IPS-18a (cell line): ENCODE measurements around the gene ROPN1L.

Source experiments
- H3K27ac ChIP-seq: one replicate; pipeline ENCODE4 v1.5.1; 2013; ENCODE audit warnings: low read length
- H3K27me3 ChIP-seq: one replicate; pipeline ENCODE4 v1.6.1; 2013; ENCODE audit warnings: mild to moderate bottlenecking, low read length; ENCODE audit not compliant: control insufficient read depth, insufficient read depth
- H3K36me3 ChIP-seq: one replicate; pipeline ENCODE4 v1.6.1; 2013; ENCODE audit warnings: low read depth, low read length; ENCODE audit not compliant: control insufficient read depth
- H3K4me1 ChIP-seq: one replicate; pipeline ENCODE4 v1.6.1; 2013; ENCODE audit warnings: low read depth, low read length; ENCODE audit not compliant: control insufficient read depth
- H3K4me3 ChIP-seq: one replicate; pipeline ENCODE4 v1.5.1; 2013; ENCODE audit warnings: low read length
- H3K9ac ChIP-seq: one replicate; pipeline ENCODE4 v1.6.1; 2013; ENCODE audit warnings: mild to moderate bottlenecking, low read length, moderate library complexity
- H3K9me3 ChIP-seq: one replicate; pipeline ENCODE4 v1.6.1; 2013; ENCODE audit warnings: low read depth, low read length; ENCODE audit not compliant: control insufficient read depth

Gene ROPN1L

DNA sequence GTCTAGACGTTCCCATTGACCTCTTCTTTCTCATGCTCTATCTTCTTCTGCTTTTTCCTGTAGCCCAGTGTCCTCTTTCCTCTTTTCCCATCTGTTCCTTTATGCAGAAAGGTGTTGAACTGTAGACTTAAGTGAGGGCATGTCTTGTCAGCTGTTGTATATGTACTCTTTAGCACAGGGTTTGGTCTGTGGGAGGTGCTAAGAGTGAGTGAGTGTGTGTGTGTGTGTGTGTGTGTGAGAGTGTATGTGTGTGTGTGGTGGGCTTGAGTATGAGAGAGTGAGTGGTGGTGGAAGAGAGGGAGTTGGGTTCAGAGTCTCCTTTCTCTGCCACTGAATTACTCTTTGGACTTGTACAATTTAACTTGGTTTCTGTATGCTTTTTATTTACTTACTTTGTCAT, 10.3 kb upstream of the ROPN1L start:
- H3K4me3 ChIP-seq = no peak overlapping the region
- H3K27me3 ChIP-seq = no peaks in the 10 kb centered on the region
- H3K36me3 ChIP-seq = peaks cover 50% of the 10 kb centered on the region
- H3K9me3 ChIP-seq = no peaks in the 10 kb centered on the region
- H3K9ac ChIP-seq = no peak overlapping the region
- H3K4me1 ChIP-seq = no peaks in the 10 kb centered on the region
- H3K27ac ChIP-seq = no peak overlapping the region

DNA sequence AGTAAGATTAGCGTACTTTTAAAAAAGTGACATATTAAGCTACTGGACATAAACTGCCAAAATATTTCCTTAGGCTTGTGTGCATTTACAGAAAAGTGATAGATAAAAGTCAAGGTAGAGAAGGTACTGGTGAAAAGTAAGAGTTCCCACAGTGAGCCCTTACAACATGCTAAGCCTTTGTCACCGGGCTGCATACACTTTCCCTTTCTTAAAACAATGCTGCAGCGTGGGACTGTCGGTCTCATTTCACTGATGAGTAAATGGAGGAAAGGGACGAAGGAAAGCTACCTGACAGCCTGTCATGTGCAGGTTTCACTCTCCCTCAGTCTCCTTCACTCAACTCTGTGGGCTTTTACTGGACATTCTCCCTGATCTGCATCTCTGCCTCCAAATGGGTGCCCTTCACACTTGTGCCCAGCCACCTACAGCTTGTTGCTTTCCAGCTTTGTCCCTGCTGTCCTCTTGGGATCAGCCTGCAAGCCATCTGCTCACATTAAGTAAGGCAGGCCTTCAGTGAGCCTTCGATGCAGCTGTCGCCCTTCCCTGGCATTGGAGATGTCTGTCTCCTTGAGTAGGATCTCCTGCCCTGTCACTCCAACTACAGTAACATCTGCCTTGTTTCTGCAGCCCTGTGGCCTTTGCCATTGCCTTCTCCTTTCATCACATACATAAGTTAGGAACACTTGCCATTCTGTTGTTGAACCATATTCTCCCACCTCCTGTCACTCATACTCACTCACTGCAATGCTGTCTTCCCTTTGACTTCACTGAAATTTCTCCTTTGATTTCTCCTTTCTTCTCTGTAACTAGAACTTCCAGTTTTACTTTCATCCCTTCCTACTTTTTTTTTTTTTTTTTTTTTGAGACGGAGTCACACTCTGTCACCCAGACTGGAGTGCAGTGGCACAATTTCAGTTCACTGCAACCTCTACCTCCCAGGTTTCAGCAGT, 9.3 kb upstream of the ROPN1L start:
- Histone ChIP-seq H3K27ac (no peak overlapping the region), H3K4me3 (no peak overlapping the region), H3K9me3 (no peaks in the 10 kb centered on the region), H3K4me1 (no peaks in the 10 kb centered on the region), H3K9ac (no peak overlapping the region), H3K36me3 (peaks cover 45% of the 10 kb centered on the region), H3K27me3 (no peaks in the 10 kb centered on the region)

GRCh38 chr5:10434392-10434791, 7.3 kb upstream of the ROPN1L start:
- Histone ChIP-seq H3K9me3 (no peaks in the 10 kb centered on the region), H3K27me3 (no peaks in the 10 kb centered on the region), H3K36me3 (peaks cover 43% of the 10 kb centered on the region), H3K4me1 (no peaks in the 10 kb centered on the region), H3K27ac (no peak overlapping the region), H3K9ac (no peak overlapping the region), H3K4me3 (no peak overlapping the region)

GRCh38 chr5:10438301-10438700, 3.4 kb upstream of the ROPN1L start:
- Histone ChIP-seq H3K36me3 (peaks cover 13% of the 10 kb centered on the region), H3K9me3 (no peaks in the 10 kb centered on the region), H3K27me3 (peaks cover 29% of the 10 kb centered on the region), H3K4me1 (peaks cover 5% of the 10 kb centered on the region), H3K27ac (no peak overlapping the region), H3K9ac (no peak overlapping the region), H3K4me3 (no peak overlapping the region)

GRCh38 chr5:10439692-10440091, 2.0 kb upstream of the ROPN1L start:
- peaks cover 5% of the 10 kb centered on the region for H3K4me1 ChIP-seq
- no peak overlapping the region for H3K9ac ChIP-seq
- H3K27me3 ChIP-seq = peaks cover 36% of the 10 kb centered on the region
- no peaks in the 10 kb centered on the region for H3K9me3 ChIP-seq
- H3K36me3 ChIP-seq = peaks cover 4% of the 10 kb centered on the region
- H3K27ac ChIP-seq = no peak overlapping the region
- no peak overlapping the region for H3K4me3 ChIP-seq

GRCh38 chr5:10440367-10440990, 1.2 kb upstream of the ROPN1L start:
- H3K4me1 ChIP-seq = peaks cover 5% of the 10 kb centered on the region
- H3K4me3 ChIP-seq = peak overlapping the region; percentile 83
- H3K36me3 ChIP-seq = peaks cover 4% of the 10 kb centered on the region

GRCh38 chr5:10441992-10442435, 335 bp downstream of the ROPN1L start:
- Histone ChIP-seq H3K9ac (no peak overlapping the region), H3K4me3 (peak overlapping the region; percentile 83), H3K27me3 (peaks cover 36% of the 10 kb centered on the region), H3K4me1 (peaks cover 5% of the 10 kb centered on the region), H3K36me3 (peaks cover under 1% of the 10 kb centered on the region), H3K27ac (no peak overlapping the region), H3K9me3 (no peaks in the 10 kb centered on the region)

More at GRCh38 chr5:10440367-10440990, 1.2 kb upstream of the ROPN1L start:
- Histone ChIP-seq H3K27ac (no peak overlapping the region), H3K9ac (no peak overlapping the region), H3K9me3 (no peaks in the 10 kb centered on the region), H3K27me3 (peaks cover 36% of the 10 kb centered on the region)

- H3K27me3 ChIP-seq = peaks cover 36% of the 10 kb centered on the region
- H3K4me3 ChIP-seq = peak overlapping the region; percentile 83
- no peak overlapping the region for H3K27ac ChIP-seq
- H3K4me1 ChIP-seq = peaks cover 5% of the 10 kb centered on the region
- no peaks in the 10 kb centered on the region for H3K9me3 ChIP-seq
- no peaks in the 10 kb centered on the region for H3K36me3 ChIP-seq
- H3K9ac ChIP-seq = no peak overlapping the region
These were observed 897 bp downstream of the ROPN1L start for GRCh38 chr5:10442576-10442975.

- H3K9ac ChIP-seq = no peak overlapping the region
- H3K27ac ChIP-seq = no peak overlapping the region
- H3K36me3 ChIP-seq = no peaks in the 10 kb centered on the region
- no peaks in the 10 kb centered on the region for H3K9me3 ChIP-seq
- no peak overlapping the region for H3K4me3 ChIP-seq
- H3K4me1 ChIP-seq = peaks cover 5% of the 10 kb centered on the region
- peaks cover 31% of the 10 kb centered on the region for H3K27me3 ChIP-seq
These were observed 3.7 kb downstream of the ROPN1L start for GRCh38 chr5:10445352-10445751.

GRCh38 chr5:10446490-10446889, 4.8 kb downstream of the ROPN1L start:
- Histone ChIP-seq H3K27ac (no peak overlapping the region), H3K4me3 (no peak overlapping the region), H3K27me3 (peaks cover 20% of the 10 kb centered on the region), H3K4me1 (no peaks in the 10 kb centered on the region), H3K9ac (no peak overlapping the region), H3K36me3 (no peaks in the 10 kb centered on the region), H3K9me3 (no peaks in the 10 kb centered on the region)

GRCh38 chr5:10447041-10447440, 5.4 kb downstream of the ROPN1L start:
- no peak overlapping the region for H3K4me3 ChIP-seq
- no peak overlapping the region for H3K9ac ChIP-seq
- H3K36me3 ChIP-seq = no peaks in the 10 kb centered on the region
- H3K27me3 ChIP-seq = peaks cover 19% of the 10 kb centered on the region
- no peaks in the 10 kb centered on the region for H3K9me3 ChIP-seq
- no peaks in the 10 kb centered on the region for H3K4me1 ChIP-seq
- H3K27ac ChIP-seq = no peak overlapping the region
